ENCODE measurements around the gene TRMT2A. TPM values are rescaled to one million over a fixed set of nuclear protein-coding genes. Genes with fewer than 3 reads are reported as not detected.

The TRMT2A gene
- total RNA-seq, 4 donors from 2014 or later, result 33.0 to 62.9 (median 46.7) TPM

GRCh38 chr22:20147237-20147988, 30.4 kb upstream of the TRMT2A start:
- TF ChIP-seq, protein P1, sequence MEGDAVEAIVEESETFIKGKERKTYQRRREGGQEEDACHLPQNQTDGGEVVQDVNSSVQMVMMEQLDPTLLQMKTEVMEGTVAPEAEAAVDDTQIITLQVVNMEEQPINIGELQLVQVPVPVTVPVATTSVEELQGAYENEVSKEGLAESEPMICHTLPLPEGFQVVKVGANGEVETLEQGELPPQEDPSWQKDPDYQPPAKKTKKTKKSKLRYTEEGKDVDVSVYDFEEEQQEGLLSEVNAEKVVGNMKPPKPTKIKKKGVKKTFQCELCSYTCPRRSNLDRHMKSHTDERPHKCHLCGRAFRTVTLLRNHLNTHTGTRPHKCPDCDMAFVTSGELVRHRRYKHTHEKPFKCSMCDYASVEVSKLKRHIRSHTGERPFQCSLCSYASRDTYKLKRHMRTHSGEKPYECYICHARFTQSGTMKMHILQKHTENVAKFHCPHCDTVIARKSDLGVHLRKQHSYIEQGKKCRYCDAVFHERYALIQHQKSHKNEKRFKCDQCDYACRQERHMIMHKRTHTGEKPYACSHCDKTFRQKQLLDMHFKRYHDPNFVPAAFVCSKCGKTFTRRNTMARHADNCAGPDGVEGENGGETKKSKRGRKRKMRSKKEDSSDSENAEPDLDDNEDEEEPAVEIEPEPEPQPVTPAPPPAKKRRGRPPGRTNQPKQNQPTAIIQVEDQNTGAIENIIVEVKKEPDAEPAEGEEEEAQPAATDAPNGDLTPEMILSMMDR (IDR thresholded peaks at IDR 0.05; ENCODE audit: low read depth), result no peak

DNA sequence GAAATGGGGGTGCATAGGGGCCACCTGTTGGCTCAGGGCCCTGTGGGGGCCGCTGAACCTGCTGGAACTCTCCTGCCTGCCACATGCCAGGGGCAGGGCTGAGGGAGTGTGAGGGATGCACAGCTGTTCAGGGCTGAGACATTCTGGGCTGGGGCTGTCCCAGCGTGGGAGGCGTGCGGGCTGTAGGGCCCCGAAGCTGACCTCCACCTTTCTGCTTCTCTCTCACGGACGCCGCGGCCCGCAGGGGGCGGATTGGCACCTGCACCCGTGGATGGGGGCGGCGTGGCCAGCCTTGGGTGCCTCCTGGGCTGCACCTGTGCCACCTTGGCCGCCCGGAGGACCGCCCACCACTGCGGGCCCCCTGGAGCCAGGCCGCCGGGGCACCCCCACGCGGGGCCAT, 29.8 kb upstream of the TRMT2A start:
- TF ChIP-seq, protein P1 (IDR thresholded peaks at IDR 0.05; ENCODE audit: low read depth), result no peak

DNA sequence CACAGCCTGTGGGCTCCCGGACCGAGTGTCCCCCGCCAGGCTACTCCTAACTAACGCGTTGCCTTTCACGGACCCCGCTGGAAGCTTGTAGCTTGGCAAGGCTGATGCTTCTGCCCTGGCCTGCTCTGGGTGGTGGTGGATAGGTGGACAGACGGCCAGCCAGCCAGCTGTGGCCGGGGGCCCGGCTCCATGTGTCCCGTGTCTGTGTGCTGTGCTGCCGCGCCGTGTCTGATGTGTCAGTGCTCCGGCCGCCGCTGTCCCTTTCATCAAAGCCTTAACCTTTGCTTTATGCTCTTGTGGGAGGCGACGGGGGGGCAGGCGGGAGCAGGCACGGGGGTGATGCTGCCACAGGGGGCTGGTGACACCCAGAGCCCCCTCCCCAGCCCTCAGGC, 28.8 kb upstream of the TRMT2A start:
- TF ChIP-seq, protein P1 (IDR thresholded peaks at IDR 0.05; ENCODE audit: low read depth), result no peak

GRCh38 chr22:20145206-20145831, 28.3 kb upstream of the TRMT2A start:
- TF ChIP-seq, protein P1 (IDR thresholded peaks at IDR 0.05; ENCODE audit: low read depth), result no peak

GRCh38 chr22:20143883-20144665, 27.0 kb upstream of the TRMT2A start:
- TF ChIP-seq, protein P1 (IDR thresholded peaks at IDR 0.05; ENCODE audit: low read depth), result no peak

DNA sequence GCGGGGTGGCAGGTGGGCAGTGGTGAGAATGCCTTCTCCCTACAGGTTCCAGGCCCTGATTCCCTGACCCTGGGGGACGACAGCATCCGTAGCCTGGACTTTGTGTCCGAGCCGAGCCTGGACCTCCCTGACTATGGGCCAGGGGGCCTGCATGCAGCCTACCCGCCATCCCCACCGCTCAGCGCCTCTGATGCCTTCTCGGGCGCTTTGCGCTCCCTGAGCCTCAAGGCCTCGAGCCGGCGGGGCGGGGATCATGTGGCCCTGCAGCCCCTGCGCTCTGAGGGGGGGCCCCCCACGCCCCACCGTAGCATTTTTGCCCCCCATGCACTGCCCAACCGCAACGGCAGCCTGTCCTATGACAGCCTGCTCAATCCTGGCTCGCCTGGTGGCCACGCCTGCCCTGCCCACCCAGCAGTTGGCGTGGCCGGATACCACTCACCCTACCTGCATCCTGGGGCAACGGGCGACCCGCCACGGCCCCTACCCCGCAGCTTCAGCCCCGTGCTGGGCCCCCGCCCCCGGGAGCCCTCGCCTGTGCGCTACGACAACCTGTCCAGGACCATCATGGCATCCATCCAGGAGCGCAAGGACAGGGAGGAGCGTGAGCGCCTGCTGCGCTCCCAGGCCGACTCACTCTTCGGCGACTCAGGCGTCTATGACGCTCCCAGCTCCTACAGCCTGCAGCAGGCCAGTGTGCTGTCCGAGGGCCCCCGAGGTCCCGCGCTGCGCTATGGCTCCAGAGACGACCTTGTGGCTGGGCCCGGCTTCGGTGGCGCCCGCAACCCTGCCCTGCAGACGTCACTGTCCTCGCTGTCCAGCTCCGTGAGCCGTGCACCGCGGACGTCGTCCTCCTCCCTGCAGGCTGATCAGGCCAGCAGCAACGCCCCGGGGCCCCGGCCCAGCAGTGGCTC, 25.9 kb upstream of the TRMT2A start:
- TF ChIP-seq, protein P1 (IDR thresholded peaks at IDR 0.05; ENCODE audit: low read depth), result no peak
